Endothelial cell of umbilical vein (primary cell): ENCODE data around the gene RWDD1. TPM values are rescaled to one million over a fixed set of nuclear protein-coding genes. Genes with fewer than 3 reads are reported as not detected.

Experiments used
- BruUV-seq: library from RNA; stranded (reverse); fragments of 400-500 nt; replicated peaks from 2 replicates; lab custom pipeline; 2021; lab: Mats Ljungman, UMichigan
- CTCF ChIA-PET: fragments of 300-600, 350-600 bp; sonication (Branson Sonifier 250); formaldehyde crosslinking; loops from one replicate; lab custom pipeline; 2021; ENCODE audit warnings: antibody characterized with exemption, inconsistent platforms; lab: Charles Lee
- POLR2A ChIA-PET: fragments of 300-600, 350-600 bp; sonication (Branson Sonifier 250); formaldehyde crosslinking; loops from one replicate; lab custom pipeline; 2021; ENCODE audit warnings: antibody characterized with exemption, inconsistent platforms; lab: Charles Lee
- DNase-seq: peaks from one replicate; pipeline ENCODE4 v3.0.0-alpha.2; 2011; ENCODE audit warnings: low read depth, low spot score
- FAIRE-seq: peaks from 2 replicates; lab custom pipeline; 2011; peaks lifted over from hg19 to GRCh38; lab: Jason Lieb, UNC
- H2AFZ ChIP-seq: 2 replicates; pipeline ENCODE4 v1.6.0; 2012; ENCODE audit warnings: low read depth, low read length, control low read depth, inconsistent platforms
- H3K27ac ChIP-seq: 2 replicates; pipeline ENCODE4 v1.5.1; 2011; ENCODE audit warnings: low read depth, mild to moderate bottlenecking, control low read depth, low read length, moderate library complexity; ENCODE audit not compliant: insufficient read depth
- H3K27me3 ChIP-seq, 2 experiments: 2 replicates each; pipeline versions ENCODE4 v1.6.0 to v1.6.1; 2011; ENCODE audit warnings: low read length in 2 of 2, mixed read lengths in 1 of 2; ENCODE audit not compliant: control insufficient read depth in 2 of 2, insufficient read depth in 2 of 2
- H3K36me3 ChIP-seq, 2 experiments: 2 replicates in 1 of 2; 3 replicates in 1 of 2; pipeline ENCODE4 v1.5.1; 2011; ENCODE audit warnings: low read length in 2 of 2, mild to moderate bottlenecking in 1 of 2, moderate library complexity in 1 of 2; ENCODE audit not compliant: control insufficient read depth in 2 of 2, insufficient read depth in 2 of 2; ENCODE audit errors: extremely low read depth in 1 of 2
- H3K4me1 ChIP-seq: 3 replicates; pipeline ENCODE4 v1.5.1; 2011; ENCODE audit warnings: mild to moderate bottlenecking, low read length; ENCODE audit not compliant: control insufficient read depth, insufficient read depth; ENCODE audit errors: extremely low read depth
- H3K4me2 ChIP-seq: 2 replicates; pipeline ENCODE4 v1.6.1; 2011; ENCODE audit warnings: low read length, control low read depth, mixed read lengths; ENCODE audit not compliant: insufficient read depth
- H3K4me3 ChIP-seq, 3 experiments: fragments of 200-600 bp in 1 of 3; sonication (generic), shearing (Covaris generic) in 1 of 3; replicated peaks in 1 of 3; 2 replicates each; pipeline ENCODE4 v1.5.1; 2011 to 2016; ENCODE audit warnings: control low read depth in 3 of 3, low read length in 3 of 3, mild to moderate bottlenecking in 2 of 3, inconsistent platforms in 1 of 3, low read depth in 1 of 3, moderate library complexity in 1 of 3; ENCODE audit not compliant: insufficient read depth in 1 of 3
- H3K79me2 ChIP-seq: 2 replicates; pipeline ENCODE4 v1.6.0; 2012; ENCODE audit warnings: low read length, inconsistent platforms; ENCODE audit not compliant: control insufficient read depth, insufficient read depth
- H3K9ac ChIP-seq: replicated peaks from 2 replicates; pipeline ENCODE3; 2011; ENCODE audit warnings: low read length, control low read depth; ENCODE audit not compliant: insufficient read depth; ENCODE audit errors: extremely low read depth
- H3K9me1 ChIP-seq: replicated peaks from 3 replicates; pipeline ENCODE4 v1.6.0; 2011; ENCODE audit warnings: mild to moderate bottlenecking, low read length; ENCODE audit not compliant: control insufficient read depth, insufficient read depth; ENCODE audit errors: extremely low read depth
- H3K9me3 ChIP-seq: replicated peaks from 2 replicates; pipeline ENCODE4 v1.5.1; 2012; ENCODE audit warnings: low read length, inconsistent platforms; ENCODE audit not compliant: control insufficient read depth, insufficient read depth
- H4K20me1 ChIP-seq: replicated peaks from 2 replicates; pipeline ENCODE3; 2011; ENCODE audit warnings: mild to moderate bottlenecking, low read length; ENCODE audit not compliant: control insufficient read depth, insufficient read depth; ENCODE audit errors: extremely low read depth
- dilution Hi-C: fragments of 300-500 bp; cut with MboI; formaldehyde crosslinking; loops from one replicate; pipeline ENCODE4 v1.15.0; 2019; ENCODE audit warnings: low sequenced_read_pairs; ENCODE audit not compliant: extremely low pct_ligation_motif_present
- intact Hi-C: fragments of 100-400 bp; cut with micrococcal nuclease; formaldehyde crosslinking; loops from one replicate; pipeline ENCODE4 v1.10.0; 2022
- polyA plus RNA-seq, 4 experiments: library from polyadenylated mRNA; depleted of rRNA in 3 of 4; stranded (reverse) in 3 of 4; unstranded in 1 of 4; fragments of >200 nt; gene quantifications; 2 replicates each; pipeline versions ENCODE4 v1.2.1 to v1.2.3, GENCODE V29; 2011 to 2012; ENCODE audit warnings: missing spikeins in 1 of 4
- total RNA-seq: library from RNA; stranded (reverse); gene quantifications from 2 replicates; pipeline ENCODE4 v1.2.3, GENCODE V29; 2021
- TF ChIP-seq, protein P1 (sequence below): IDR thresholded peaks from 2 replicates; pipeline ENCODE4 v1.6.1; 2011; ENCODE audit not compliant: insufficient read depth, insufficient read length
- TF ChIP-seq, protein P2 (sequence below), 2 donors: IDR thresholded peaks; 1 replicate in 1 of 2; 2 replicates in 1 of 2; pipeline ENCODE4 v1.5.1; 2011; ENCODE audit warnings: low read length in 2 of 2, mild to moderate bottlenecking in 2 of 2, moderate library complexity in 2 of 2, control low read depth in 1 of 2, inconsistent platforms in 1 of 2, low read depth in 1 of 2; ENCODE audit not compliant: insufficient read depth in 1 of 2; ENCODE audit errors: extremely low read depth in 1 of 2

The RWDD1 gene
- total and polyA plus RNA-seq, 2 donors (not counting 3 experiments of a cell fraction or from before 2014, with no cell fraction given) = 18.7 to 37.9 TPM

DNA sequence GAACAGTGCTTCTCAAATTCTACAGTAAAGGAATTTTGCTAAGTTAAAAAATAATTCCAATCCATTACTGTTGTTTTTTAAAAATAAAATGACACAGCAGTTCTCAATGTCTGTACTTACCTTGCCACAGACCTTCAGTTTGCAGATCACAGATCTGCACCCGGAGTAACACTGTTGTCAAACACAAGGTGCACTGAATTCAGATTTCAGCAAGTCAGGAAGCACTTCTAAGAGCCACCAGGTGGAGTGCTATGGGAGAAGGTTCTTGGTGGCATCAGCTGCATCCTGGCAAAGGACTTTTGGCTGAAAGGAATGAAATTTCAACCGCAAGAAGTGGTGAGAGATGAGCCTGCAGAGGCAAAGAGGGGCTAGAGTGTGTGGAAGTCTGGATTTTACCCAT is 62.4 kb downstream of the RWDD1 start:
- Histone ChIP-seq H3K4me3 (no peak overlapping the region), H3K27me3 (no peaks in the 10 kb centered on the region), H3K79me2 (no peaks in the 10 kb centered on the region), H3K36me3 (peaks cover 3 to 8% of the 10 kb centered on the region in 2 experiments), H3K27ac (no peak overlapping the region), H3K4me1 (peaks cover 12% of the 10 kb centered on the region), H3K4me2 (no peak overlapping the region), H2AFZ (no peak overlapping the region), H4K20me1 (no peaks in the 10 kb centered on the region), H3K9me3 (no peaks in the 10 kb centered on the region), H3K9ac (no peak overlapping the region), H3K9me1 (no peaks in the 10 kb centered on the region)
- dilution Hi-C loops = no loop called here
- TF ChIP-seq, protein P1, sequence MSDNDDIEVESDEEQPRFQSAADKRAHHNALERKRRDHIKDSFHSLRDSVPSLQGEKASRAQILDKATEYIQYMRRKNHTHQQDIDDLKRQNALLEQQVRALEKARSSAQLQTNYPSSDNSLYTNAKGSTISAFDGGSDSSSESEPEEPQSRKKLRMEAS = no peak
- TF ChIP-seq, protein P2, sequence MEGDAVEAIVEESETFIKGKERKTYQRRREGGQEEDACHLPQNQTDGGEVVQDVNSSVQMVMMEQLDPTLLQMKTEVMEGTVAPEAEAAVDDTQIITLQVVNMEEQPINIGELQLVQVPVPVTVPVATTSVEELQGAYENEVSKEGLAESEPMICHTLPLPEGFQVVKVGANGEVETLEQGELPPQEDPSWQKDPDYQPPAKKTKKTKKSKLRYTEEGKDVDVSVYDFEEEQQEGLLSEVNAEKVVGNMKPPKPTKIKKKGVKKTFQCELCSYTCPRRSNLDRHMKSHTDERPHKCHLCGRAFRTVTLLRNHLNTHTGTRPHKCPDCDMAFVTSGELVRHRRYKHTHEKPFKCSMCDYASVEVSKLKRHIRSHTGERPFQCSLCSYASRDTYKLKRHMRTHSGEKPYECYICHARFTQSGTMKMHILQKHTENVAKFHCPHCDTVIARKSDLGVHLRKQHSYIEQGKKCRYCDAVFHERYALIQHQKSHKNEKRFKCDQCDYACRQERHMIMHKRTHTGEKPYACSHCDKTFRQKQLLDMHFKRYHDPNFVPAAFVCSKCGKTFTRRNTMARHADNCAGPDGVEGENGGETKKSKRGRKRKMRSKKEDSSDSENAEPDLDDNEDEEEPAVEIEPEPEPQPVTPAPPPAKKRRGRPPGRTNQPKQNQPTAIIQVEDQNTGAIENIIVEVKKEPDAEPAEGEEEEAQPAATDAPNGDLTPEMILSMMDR (IDR thresholded peaks at IDR 0.05; ENCODE audit: extremely low read depth in 1 of 2, insufficient read depth in 1 of 2, low read depth in 1 of 2, low read length in 2 of 2) = peak in 1 of 2 donors; percentile 21
- DNase-seq = no peak
- ChIA-PET POLR2A (no interaction called here), CTCF (interaction anchor here (0.9 to 2.0 kb wide), 4 partner anchors 9 to 17 kb away, joined by 3 to 5 read pairs (median 4); partner anchors contain the start of gene RSPH4A)
- BruUV-seq = no TSS peak
- intact Hi-C loops = no loop called here
- FAIRE-seq = no peak

Other genes with a start within 250 kb of the RWDD1 start
- 25.0 and 31.3 TPM in 2 replicates for gene DSE, start 200.6 kb upstream of the RWDD1 start, total RNA-seq
- 12.0 and 16.0 TPM in 2 replicates for gene DSE, start 200.6 kb upstream of the RWDD1 start, polyA plus RNA-seq
- not detected in 2 replicates for gene CALHM6, start 110.1 kb upstream of the RWDD1 start, total RNA-seq
- gene CALHM6, start 110.1 kb upstream of the RWDD1 start, polyA plus RNA-seq = 0.08 and 0.10 TPM in 2 replicates
- gene CALHM5, start 59.9 kb upstream of the RWDD1 start, total RNA-seq = 6.6 and 7.1 TPM in 2 replicates
- gene CALHM5, start 59.9 kb upstream of the RWDD1 start, polyA plus RNA-seq = 3.8 and 4.5 TPM in 2 replicates
- gene TRAPPC3L, start 25.8 kb upstream of the RWDD1 start, total RNA-seq = 0.38 TPM in 1 of 2 replicates, not detected in the other
- gene TRAPPC3L, start 25.8 kb upstream of the RWDD1 start, polyA plus RNA-seq = 0.03 TPM in 1 of 2 replicates, not detected in the other
- 0.72 TPM in 1 of 2 replicates, not detected in the other for gene CALHM4, start 17.8 kb upstream of the RWDD1 start, total RNA-seq
- 1.2 and 1.5 TPM in 2 replicates for gene CALHM4, start 17.8 kb upstream of the RWDD1 start, polyA plus RNA-seq
- gene RSPH4A, start 45.0 kb downstream of the RWDD1 start, total RNA-seq = 0.15 and 0.18 TPM in 2 replicates
- gene RSPH4A, start 45.0 kb downstream of the RWDD1 start, polyA plus RNA-seq = 0.06 TPM in 1 of 2 replicates, not detected in the other
- gene ZUP1, start 97.3 kb downstream of the RWDD1 start, total RNA-seq = 13.0 and 14.4 TPM in 2 replicates
- gene ZUP1, start 97.3 kb downstream of the RWDD1 start, polyA plus RNA-seq = 2.3 and 3.8 TPM in 2 replicates
- gene KPNA5, start 109.7 kb downstream of the RWDD1 start, total RNA-seq = 7.1 and 8.9 TPM in 2 replicates
- 1.3 and 1.6 TPM in 2 replicates for gene KPNA5, start 109.7 kb downstream of the RWDD1 start, polyA plus RNA-seq
- gene FAM162B, start 194.2 kb downstream of the RWDD1 start, total RNA-seq = not detected in 2 replicates
- gene FAM162B, start 194.2 kb downstream of the RWDD1 start, polyA plus RNA-seq = 0.36 and 0.48 TPM in 2 replicates